GM19372 (cell line): ENCODE data around the gene OGT.
"Not testable (repeated sequence)": the region's sequence is repeated elsewhere in the genome, so short reads cannot be mapped to it uniquely, and the experiment has no call there.

Experiments
- ATAC-seq: cut with Tn5 transposase; IDR thresholded peaks from one replicate; pipeline ENCODE4 v1.9.1; 2021; ENCODE audit warnings: mild to moderate bottlenecking, low read depth, moderate library complexity; ENCODE audit not compliant: unreplicated experiment

OGT gene

DNA sequence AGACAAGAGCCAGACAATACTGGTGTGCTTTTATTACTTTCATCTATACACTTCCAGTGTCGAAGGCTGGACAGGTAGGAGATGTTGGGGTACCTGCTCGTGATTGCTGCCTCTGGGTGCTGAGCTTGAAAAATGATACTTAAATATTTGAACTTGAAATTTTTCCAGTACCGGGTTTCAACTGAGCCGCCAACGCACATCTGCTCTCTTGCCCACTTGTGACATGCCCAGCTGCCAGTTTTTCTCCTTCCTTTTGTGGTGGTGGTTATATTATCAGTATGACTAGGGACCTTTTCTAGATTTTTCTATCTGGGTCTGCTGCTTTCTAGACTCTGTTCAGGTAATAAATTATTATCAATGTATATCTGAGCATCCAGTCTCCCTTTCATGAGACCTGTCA, 3.4 kb downstream of the OGT start:
- ATAC-seq = no peak

DNA sequence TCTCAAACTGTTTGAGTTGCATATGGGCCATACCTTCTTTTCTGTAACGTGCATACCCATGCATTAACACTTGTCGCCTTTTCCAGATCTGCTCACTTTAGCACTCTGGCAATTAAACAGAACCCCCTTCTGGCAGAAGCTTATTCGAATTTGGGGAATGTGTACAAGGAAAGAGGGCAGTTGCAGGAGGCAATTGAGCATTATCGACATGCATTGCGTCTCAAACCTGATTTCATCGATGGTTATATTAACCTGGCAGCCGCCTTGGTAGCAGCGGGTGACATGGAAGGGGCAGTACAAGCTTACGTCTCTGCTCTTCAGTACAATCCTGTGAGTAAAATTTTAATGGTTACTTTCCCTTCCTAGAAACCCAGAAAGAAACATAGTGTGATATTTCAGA, 4.8 kb downstream of the OGT start:
- ATAC-seq = no peak

DNA sequence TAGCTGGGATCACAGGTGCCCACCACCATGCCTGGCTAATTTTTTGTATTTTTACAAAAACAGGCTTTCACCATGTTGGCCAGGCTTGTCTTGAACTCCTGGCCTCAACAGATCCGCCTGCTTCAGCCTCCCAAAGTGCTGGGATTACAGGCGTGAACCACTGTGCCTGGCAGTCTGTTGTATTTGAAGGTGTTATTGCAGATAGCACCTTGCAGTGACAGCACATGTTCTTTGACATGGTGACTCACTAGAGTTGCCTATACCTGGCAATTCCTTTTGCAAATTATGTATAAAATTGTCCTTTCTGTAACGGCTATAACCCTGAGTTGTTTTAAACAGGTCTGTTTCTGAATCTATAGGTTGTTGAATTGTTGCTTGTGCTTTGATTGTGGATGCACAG, 7.9 kb downstream of the OGT start:
- peak; percentile 19 for ATAC-seq

DNA sequence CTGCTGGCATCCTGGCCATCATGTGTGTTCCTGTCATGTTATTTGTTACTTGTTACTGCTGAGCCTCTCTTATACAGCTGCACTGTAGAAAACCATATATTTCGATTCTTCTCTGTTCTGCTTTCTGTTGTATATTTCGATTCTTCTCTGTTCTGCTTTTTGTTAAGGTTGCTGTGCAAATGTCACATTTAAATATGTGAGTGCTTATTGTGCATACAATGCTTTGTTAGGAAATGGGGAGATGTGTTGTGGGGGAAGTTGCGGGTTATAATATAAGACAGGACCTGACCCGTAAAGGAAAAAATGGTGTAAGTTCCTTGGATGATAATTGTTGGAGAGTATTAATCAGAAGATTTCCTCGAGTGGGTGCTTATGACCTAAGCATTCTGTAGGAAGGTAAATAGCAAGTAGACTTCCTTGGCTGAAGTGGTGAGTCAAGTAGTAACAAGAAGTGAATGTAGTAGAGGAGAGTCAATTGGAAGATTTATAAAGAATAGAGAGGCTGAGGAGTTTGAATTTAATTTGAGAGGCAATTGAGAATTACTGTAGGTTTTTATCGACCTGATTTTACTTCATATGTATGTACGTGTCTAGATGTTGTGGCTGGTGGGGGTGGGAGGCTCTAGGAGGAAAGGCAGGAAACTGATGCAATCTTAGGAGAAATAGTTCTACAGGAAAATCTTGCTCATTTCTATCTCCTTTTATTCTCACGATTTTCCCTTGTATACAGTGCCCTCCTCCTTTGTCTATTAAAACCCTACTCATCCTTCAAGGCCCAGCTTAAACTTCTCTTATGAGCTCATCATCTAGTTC, 8.5 kb downstream of the OGT start:
- peak; percentile 71 for ATAC-seq

DNA sequence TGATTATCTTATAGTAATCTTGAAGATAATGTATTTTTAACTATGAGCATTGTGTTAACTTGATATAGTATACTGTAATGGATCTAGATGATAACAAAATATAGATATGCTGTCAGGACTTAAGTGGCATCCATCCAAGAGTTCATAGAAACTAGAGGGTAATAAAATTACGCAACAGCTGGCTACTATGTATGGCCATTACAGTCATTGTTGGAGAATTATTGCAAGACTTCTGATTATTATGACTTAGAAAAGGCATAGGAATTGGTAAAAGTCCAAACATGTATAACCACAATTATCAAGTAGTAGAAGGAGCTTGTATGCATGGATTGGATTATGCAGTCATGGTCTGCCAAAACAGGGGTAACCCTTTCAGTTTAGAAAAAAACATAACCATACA, 9.5 kb downstream of the OGT start:
- no peak for ATAC-seq

DNA sequence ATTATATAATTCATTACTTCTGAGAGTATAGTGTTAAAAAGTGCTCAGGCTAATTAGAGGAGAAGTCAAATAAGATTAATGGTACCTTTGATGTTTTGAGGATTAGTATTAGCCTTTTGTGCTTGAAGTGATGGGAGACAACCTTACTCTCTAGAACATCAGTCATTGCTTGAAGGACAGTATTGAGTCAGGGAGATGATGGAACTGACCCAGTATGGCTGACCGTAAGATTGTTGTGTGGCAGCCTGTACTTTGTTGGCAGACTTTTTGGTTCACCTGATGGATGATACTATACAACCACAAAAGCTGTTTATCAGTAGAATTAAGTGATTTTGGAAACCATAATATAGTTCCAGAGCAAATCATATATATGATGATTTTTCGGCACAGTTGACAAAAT, 9.9 kb downstream of the OGT start:
- ATAC-seq = no peak

DNA sequence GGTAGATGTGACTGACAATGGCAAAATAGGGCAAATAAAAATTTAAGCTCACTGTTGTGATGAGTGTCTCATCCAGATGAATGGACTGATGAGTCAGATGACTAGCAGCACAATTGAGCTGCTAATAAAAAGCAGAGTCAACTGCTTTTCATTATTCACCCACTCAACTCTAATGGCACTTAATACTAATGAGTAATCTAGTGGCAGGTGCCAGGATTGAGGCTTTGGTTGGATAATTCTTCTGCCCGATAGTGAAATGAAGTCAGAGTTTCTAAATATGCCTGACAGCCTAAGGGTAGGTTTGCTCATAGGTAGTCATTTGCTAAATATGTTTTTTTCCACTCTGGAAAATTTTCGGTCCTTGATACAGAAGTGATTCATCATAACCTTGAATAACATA, 10.4 kb downstream of the OGT start:
- no peak for ATAC-seq

DNA sequence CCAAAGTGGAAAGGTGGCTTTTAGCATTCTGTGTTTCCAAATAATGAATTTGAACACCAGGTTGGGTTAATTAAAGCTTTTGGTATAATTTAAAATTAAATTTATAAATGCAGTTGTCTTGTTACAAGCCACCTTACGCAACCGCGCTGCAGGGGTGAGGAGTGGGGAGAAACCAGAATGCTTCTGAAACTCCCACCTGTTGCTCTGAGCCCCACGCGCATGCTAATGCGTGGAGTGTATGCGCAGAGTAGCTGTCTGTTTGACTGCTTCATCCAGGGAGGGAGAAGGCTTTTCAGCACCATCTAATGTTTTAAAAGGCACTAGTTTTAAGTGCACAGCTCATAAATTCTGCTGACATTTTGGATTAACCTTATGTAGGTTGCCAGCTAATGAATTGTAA, 12.5 kb downstream of the OGT start:
- ATAC-seq = no peak

DNA sequence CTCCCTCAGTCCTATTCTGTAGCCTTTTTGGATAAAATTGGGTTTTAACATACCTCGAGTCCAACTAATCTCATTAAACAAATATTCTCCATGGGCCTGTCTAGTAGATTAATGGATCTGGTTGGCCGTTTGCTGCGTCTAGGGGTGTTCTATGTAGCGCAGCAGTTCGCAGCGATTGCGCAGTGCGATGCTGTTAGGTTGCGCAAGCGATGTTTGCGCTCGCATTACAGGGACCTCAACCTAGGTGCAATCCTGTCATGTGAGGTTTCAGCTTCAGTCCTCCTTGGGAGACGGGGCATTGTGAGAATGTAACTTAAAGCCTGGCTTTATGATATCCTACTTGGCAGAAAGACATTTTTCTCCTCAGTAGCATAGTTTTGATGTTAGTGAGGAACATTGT, 14.0 kb downstream of the OGT start:
- ATAC-seq = no peak

DNA sequence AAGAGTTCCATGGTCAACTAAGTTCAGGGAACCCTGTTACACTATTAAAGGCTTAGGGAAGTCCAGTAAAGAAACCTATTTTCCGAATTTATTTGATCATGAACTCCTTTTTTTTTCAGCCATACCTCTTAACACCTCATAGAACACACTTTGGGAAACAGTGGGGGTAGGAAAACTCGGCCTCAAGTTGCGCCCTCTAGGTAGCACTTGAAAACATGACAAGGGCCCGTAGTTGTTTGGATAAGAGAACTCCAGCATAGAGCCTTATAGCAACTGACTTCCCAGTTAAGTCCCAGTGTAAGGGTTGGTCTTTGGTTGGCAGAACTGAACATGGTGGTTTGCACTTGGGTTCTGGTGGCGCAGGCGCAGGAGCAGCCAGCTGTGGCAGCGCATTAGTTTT, 14.4 kb downstream of the OGT start:
- no peak for ATAC-seq

DNA sequence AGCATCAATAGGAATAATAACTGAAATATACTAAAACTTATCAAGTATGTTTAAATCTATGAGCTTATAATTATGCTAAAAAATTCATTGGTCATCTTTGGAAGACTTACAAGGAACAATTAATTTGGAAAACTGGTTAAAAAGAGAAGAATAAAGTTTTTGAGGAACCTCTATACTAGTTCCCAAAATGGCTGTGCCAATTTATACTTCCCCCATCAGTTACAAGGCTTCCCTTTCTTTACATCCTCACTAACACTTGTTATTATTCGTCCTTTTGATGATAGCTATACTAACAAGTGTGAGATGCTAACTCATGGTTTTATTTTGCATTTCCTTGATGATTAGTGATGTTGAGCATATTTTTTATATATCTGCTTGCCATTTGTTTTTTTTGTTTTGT, 17.1 kb downstream of the OGT start:
- no peak for ATAC-seq

DNA sequence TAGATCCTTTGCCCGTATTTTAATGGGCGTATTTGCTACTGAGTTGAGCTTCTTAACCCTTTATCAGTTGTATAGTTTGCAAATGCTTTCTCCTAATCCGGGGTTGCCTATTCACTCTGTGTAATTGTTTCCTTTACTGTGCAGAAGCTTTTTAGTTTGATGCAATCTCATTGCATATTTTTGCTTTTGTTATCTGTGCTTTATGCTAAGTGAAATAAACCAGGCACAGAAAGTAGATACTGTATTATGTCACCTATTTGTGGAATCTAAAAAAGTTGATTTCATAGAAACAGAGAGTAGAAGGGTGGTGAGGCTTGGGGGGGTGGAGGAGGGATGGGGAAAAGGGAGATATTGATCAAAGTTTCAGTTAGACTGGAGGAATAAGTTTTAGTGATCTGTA, 17.7 kb downstream of the OGT start:
- no peak for ATAC-seq

DNA sequence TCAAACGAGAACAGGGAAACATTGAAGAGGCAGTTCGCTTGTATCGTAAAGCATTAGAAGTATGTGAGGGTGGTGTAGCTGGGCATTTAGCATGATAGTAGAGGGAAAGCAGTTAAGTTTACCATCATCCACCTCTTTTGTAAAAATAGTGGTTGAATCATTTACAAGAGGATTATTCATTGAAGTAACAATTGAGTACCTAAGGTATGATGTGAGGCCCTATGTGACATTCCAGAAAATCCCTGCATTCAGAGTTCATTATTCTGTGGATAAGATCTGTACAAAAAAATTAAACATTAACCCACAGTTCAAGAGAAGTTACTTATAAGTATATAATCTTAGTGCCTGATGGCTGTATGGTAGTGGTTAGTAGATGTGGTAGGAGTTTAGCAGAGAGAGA, 23.1 kb downstream of the OGT start:
- no peak for ATAC-seq

DNA sequence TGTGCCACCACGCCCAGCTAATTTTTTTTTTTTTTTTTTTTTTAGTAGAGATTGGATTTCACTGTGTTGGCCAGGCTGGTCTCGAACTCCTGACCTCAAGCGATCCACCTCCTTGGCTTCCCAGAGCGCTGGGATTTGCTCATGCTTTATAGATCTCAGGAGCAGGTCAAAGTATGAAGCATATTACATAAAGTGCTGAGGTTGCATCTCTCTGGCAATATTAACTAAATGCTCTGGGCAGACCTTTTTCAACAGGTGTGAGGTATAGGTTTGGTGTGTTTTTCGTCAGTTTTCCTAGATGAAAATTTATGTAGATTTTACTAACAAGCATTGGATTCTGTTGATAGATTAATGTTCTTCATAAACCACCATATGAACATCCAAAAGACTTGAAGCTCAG, 26.0 kb downstream of the OGT start:
- no peak for ATAC-seq

DNA sequence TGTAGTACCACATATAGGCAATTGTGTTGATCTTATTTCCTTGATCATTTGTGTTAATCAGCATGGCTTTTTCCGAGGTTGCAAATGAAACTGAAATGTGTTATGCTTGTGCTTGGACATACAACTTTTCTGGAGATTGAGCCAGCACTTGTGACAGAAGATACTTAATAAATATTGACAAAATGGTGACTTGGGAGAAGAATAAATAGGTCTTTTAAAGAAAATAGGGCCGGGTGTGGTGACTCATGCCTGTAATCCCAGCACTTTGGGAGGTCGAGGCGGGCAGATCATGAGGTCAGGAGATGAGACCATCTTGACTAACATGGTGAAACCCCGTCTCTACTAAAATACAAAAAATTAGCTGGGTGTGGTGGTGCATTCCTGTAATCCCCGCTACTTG, 26.9 kb downstream of the OGT start:
- ATAC-seq = not testable (repeated sequence)

DNA sequence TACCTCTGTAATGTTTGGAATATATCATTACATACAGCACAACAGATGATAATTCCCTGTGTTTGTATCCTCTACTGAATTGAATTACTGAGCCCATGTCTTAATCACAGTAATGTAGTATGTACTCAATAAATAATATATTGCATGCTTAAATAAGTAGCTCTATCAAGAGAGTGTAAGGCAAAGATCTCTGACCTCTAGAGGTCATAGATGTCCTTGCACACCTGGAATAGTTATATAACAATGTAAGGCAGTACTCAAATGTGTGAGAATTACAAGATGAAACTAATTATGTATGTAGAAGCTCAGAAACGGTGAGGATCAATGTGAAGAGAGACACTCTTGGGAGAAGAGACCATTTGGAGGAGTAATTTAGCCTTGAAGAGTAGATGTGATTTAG, 31.0 kb downstream of the OGT start:
- ATAC-seq = no peak

DNA sequence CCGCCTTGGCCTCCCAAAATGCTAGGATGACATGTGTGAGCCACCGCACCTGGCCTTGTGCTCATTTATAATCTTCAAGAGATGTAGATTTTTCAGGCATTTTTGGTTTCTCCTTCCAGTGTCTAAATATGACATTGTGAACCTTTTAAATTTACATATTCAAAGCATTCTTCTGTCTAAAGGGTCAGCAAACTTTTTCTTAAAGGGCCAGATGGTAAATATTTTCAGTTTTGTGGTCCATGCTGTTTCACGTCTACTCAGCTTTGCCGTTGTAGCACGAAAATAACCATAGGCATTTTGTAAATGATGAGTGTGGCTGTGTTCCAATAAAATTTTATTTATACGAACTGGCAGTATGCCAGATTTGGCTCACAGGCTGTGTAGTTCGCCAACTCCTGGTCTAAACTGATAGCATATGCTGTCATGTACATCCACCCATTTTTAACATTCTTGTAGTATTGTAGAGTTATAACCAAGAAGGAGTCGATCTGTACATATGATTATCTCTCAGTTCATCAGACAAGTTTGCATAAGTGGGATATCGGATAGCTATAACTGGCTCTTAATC, 32.7 kb downstream of the OGT start:
- no peak for ATAC-seq

DNA sequence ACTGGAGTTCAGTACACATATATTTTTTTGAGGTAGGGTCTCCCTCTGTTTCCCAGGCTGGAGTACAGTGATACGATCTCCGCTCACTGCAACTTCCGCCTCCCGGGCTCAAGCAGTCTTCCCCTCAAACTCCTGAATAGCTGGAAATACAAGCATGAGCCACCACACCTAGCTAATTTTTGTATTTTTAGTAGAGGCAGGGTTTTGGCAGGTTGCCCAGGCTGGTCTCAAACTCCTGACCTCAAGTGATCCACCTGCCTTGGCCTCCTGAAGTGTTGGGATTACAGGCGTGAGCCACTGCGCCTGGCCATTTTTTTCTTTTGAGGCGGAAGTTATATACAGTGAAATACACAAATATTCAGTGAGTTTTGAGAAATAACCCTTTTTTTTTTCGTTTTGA, 38.5 kb downstream of the OGT start:
- ATAC-seq = not testable (repeated sequence)

DNA sequence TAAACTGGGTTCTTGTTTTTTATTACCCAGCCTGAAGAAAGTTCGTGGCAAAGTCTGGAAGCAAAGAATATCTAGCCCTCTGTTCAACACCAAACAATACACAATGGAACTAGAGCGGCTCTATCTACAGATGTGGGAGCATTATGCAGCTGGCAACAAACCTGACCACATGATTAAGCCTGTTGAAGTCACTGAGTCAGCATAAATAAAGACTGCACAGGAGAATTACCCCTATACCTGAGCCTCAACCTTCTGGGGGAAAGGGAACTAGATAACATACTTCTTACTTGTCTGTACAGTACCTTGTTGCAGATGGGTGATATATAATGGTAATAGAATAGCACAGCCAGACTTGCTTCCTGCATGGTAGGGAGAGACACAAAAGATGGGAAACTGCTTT, 40.7 kb downstream of the OGT start:
- ATAC-seq = no peak

DNA sequence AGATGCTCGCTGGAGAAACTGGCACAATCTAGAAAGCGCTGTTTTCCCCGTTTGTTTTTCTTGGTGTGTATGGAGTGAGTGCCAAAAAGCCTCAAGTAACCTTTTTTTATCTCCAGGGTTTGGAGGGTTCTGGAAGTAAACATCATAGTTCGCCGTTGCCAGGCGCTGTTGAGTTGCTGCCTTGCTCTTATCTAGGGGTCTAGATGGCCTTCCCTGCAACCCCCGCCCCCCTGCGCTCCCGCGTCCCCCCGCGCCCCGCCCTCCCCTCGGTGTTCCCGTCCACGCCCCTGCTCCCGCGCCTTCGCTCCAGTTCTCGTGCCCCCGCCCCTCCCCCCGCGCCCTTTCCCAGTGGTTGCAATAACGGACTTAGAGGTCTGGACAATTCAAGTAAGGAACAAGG, 44.8 kb downstream of the OGT start:
- no peak for ATAC-seq

DNA sequence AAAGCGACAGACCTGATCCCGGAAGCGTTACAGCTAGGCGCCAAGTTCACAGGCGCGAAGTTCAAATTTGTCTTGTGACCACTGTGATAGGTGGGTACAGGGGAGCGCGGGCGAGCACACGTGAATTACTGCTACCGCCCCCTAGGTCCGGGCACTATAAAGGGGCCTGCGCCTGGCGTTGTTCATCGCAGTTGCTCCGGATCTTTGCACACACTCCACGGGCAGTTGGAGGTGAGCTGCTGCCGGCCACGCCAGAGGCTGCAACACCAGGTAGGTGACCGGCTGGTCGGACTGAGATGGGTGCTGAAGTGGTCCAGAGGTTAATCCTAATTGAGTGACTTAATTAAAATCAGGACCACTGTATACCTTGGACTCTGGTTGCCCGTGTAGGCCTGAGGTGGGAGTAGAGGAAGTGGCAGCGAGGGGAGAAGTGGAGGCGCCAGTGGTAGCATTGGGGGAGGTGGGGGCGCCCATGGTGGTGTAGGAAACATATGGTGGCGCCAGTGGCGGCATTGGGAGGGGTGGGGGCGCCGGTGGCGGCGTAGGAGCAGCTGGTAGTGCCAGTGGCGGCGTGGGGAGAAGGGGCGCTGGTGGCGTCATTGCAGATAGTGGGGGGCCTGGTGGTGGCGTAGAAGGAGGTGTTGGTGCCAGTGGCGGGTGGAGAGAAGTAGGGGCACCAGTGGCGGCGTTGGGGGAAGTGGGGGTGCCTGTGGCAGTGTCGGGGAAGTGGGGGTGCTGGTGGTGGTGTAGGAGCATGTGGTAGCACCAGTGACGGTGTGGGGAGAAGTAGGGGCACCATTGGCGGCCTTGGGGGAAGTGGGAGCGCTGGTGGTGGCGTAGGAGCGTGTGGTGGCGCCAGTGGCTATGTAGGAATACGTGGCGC, 45.6 kb downstream of the OGT start, which contains the start of gene GCNA:
TSS of gene GCNA (plus strand) at position 185 of the 883 bp plus-strand sequence. CDS start 2,385 bp downstream, outside the sequence.
- ATAC-seq = no peak
